ENCODE data around the gene ECD. TPM values are rescaled to one million over a fixed set of nuclear protein-coding genes. Genes with fewer than 3 reads are reported as not detected.

Gene ECD
- total and polyA plus RNA-seq, 5 donors from 2014 or later: 29.0 to 49.1 (median 30.7) TPM

DNA sequence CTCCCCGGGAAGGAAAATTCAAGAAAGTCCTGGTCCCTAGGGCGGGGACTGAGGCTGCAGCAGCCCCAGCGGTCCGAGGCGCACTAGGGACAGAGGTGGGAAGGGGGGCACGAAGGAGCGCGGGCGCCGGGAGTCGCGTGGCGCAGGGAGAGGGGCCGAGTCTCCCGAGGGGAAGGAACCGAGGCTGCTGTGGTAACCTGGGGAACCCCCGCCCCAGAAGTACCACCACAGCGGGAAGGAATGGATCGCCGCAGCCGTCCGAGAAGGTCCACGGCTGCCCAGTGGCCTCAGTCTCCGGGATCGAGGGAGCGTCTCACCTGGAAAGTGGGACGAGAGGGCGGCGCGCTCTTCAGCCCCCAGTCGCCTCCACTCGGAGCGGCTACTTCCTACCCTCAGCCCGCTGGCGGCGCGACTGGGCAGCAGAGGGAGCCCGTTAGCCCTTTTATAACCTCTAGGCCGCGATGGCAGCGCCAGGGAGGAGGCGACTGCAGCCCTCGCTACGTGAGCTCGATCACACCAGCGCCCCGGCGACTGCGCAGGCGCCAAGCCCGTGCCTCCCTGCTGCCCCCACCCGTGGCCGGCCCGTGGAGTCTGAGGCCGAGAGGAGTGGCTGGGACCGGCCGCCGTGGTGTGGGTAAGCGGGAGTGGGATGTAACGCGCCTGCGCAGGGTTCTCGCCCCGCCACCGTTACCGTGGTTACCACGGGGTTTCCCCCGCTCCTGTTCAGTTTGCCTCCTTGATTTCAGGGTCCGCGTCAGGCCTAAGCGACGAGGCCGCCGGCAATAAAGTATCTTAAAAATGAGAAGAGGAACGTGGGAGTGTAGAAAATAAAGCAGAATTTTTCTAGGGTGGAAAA is 71.1 kb downstream of the ECD start, which contains the start of gene P4HA1:
TSS of gene P4HA1 (minus strand) at position 418 of the 856 bp plus-strand sequence. CDS start 21,983 bp downstream, outside the sequence.
- H3K27me3 ChIP-seq (ENCODE audit: control insufficient read depth, insufficient read depth, low read length): no peaks in the 10 kb centered on the region
- peak; percentile 94 to 98 (median 98) for DNase-seq
- Mint-ChIP-seq H3K4me1 (peaks cover 24 to 44% (median 35%) of the 10 kb centered on the region in 4 donors), H3K27me3 (no peaks in the 10 kb centered on the region), H3K4me3 (peak within 1 kb of the TSS; percentile 90 to 99 (median 95)), H3K9me3 (no peaks in the 10 kb centered on the region), H3K27ac (peak within 1 kb of the TSS; percentile 89 to 97 (median 97)), H3K36me3 (peaks cover 3% of the 10 kb centered on the region)
- no peaks in the 10 kb centered on the region for H3K9me3 ChIP-seq (ENCODE audit: control insufficient read depth in 2 of 2, low read length in 2 of 2)
- H3K27ac ChIP-seq (ENCODE audit: insufficient read depth, low read length, poor library complexity, severe bottlenecking): peak within 1 kb of the TSS; percentile 95
- peaks cover 2% of the 10 kb centered on the region for H3K36me3 ChIP-seq (ENCODE audit: control insufficient read depth, insufficient read depth, low read length)
- H3K4me3 ChIP-seq (ENCODE audit: low read depth, low read length): peak within 1 kb of the TSS; percentile 84
- H3K4me1 ChIP-seq (ENCODE audit: control insufficient read depth, insufficient read depth, low read length, poor library complexity, severe bottlenecking): peaks cover 22% of the 10 kb centered on the region
- ATAC-seq (ENCODE audit: low read depth in 2 of 2): peak; percentile 89

DNA sequence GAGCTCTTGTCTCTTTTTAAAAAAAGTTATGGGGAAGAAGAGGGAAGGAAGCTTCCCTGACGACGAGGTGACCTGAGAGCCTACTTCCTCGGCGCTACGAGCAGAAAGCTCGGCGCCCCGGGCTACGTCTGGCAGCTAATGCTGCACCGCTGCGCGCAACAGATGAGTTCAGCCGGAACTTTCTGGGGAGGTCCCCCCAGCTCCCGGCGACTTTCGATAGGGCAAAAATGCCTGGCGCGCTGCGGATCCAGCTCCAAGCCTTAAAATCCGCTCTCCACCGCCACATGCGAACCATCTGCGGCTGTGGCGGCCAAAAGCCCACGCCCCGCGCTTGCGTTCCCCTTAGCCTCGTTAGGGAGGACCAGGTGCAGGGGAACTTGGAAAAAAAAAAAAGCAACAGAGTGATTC is 71.8 kb downstream of the ECD start:
- Mint-ChIP-seq H3K4me3 (peak overlapping the region; percentile 90 to 99 (median 95)), H3K9me3 (no peaks in the 10 kb centered on the region), H3K36me3 (peaks cover 6% of the 10 kb centered on the region), H3K4me1 (peaks cover 26 to 46% (median 37%) of the 10 kb centered on the region in 4 donors), H3K27me3 (no peaks in the 10 kb centered on the region), H3K27ac (peak overlapping the region; percentile 89 to 97 (median 97))
- peaks cover 2% of the 10 kb centered on the region for H3K36me3 ChIP-seq (ENCODE audit: control insufficient read depth, insufficient read depth, low read length)
- H3K4me3 ChIP-seq (ENCODE audit: low read depth, low read length): peak overlapping the region; percentile 84
- DNase-seq: peak; percentile 51 to 84 (median 66)
- peak; percentile 42 to 44 for ATAC-seq (ENCODE audit: low read depth in 2 of 2)
- no peaks in the 10 kb centered on the region for H3K9me3 ChIP-seq (ENCODE audit: control insufficient read depth in 2 of 2, low read length in 2 of 2)
- peak overlapping the region; percentile 95 for H3K27ac ChIP-seq (ENCODE audit: insufficient read depth, low read length, poor library complexity, severe bottlenecking)
- H3K4me1 ChIP-seq (ENCODE audit: control insufficient read depth, insufficient read depth, low read length, poor library complexity, severe bottlenecking): peaks cover 22% of the 10 kb centered on the region
- H3K27me3 ChIP-seq (ENCODE audit: control insufficient read depth, insufficient read depth, low read length): no peaks in the 10 kb centered on the region

DNA sequence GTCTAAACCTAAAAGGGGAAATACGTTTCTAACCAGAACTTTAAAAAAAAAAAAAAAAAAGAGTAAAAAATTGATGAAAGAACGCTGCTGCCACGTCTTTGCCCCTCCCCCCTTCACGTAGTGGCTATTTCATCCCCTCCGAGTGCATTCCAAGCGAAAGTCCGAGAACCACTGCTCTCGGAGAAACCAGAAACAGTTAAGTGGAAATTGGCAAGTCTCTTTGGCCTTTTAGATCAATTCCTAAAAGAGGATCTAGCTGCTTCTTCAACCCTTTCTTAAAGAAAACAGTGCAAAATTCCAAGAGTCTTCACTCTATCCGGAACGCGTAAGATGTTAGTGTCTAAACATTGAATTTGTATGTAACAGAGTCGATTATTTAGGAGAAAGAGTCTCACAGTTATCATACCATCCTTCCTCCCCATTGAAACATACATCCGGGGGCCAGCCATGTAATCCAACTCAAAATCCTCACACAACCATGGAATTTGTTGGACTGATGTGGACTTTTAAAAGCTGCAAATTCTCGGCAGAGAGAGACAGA is 72.3 kb downstream of the ECD start:
- peak overlapping the region; percentile 95 for H3K27ac ChIP-seq (ENCODE audit: insufficient read depth, low read length, poor library complexity, severe bottlenecking)
- H3K36me3 Mint-ChIP-seq: peaks cover 6% of the 10 kb centered on the region
- H3K36me3 ChIP-seq (ENCODE audit: control insufficient read depth, insufficient read depth, low read length): peaks cover 2% of the 10 kb centered on the region
- DNase-seq (peak; percentile 33 to 45 (median 44)), ATAC-seq (ENCODE audit: low read depth in 2 of 2) (no peak)
- no peaks in the 10 kb centered on the region for H3K9me3 Mint-ChIP-seq
- no peaks in the 10 kb centered on the region for H3K9me3 ChIP-seq (ENCODE audit: control insufficient read depth in 2 of 2, low read length in 2 of 2)
- peak overlapping the region; percentile 84 for H3K4me3 ChIP-seq (ENCODE audit: low read depth, low read length)
- peak overlapping the region; percentile 90 to 99 (median 95) for H3K4me3 Mint-ChIP-seq
- peaks cover 22% of the 10 kb centered on the region for H3K4me1 ChIP-seq (ENCODE audit: control insufficient read depth, insufficient read depth, low read length, poor library complexity, severe bottlenecking)
- H3K4me1 Mint-ChIP-seq: peaks cover 26 to 46% (median 37%) of the 10 kb centered on the region in 4 donors
- H3K27me3 Mint-ChIP-seq: no peaks in the 10 kb centered on the region
- H3K27me3 ChIP-seq (ENCODE audit: control insufficient read depth, insufficient read depth, low read length): no peaks in the 10 kb centered on the region
- peak overlapping the region; percentile 89 to 97 (median 97) for H3K27ac Mint-ChIP-seq

DNA sequence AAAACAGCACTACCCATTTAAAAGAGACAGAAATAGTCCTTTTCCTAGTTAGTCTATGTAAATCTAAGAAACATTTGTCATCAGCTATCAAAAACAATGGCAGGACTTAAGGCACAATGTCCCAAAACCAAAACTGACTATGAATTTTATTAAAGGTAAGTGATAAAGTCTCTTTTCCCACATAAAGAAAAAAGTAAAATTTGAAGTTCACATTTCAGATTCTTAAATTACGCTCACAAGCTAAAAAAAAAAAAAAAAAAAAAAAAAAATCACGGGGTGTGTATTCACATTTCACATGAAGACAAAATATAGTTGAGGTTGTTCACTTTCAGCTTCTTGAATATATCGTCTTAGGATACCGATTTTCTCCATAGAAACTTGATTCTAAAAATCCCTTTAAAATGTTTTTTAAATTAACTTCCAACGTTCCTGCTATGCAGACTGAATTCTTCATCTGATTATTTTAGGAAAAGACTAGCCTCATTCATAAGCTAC is 72.8 kb downstream of the ECD start:
- Mint-ChIP-seq H3K4me3 (peak overlapping the region; percentile 90 to 99 (median 95)), H3K27me3 (no peaks in the 10 kb centered on the region), H3K36me3 (peaks cover 6% of the 10 kb centered on the region), H3K9me3 (no peaks in the 10 kb centered on the region), H3K4me1 (peaks cover 26 to 46% (median 37%) of the 10 kb centered on the region in 4 donors), H3K27ac (peak overlapping the region in 2 of 3 donors; percentile 89 to 97)
- no peaks in the 10 kb centered on the region for H3K27me3 ChIP-seq (ENCODE audit: control insufficient read depth, insufficient read depth, low read length)
- peaks cover 2% of the 10 kb centered on the region for H3K36me3 ChIP-seq (ENCODE audit: control insufficient read depth, insufficient read depth, low read length)
- peak overlapping the region; percentile 84 for H3K4me3 ChIP-seq (ENCODE audit: low read depth, low read length)
- peaks cover 22% of the 10 kb centered on the region for H3K4me1 ChIP-seq (ENCODE audit: control insufficient read depth, insufficient read depth, low read length, poor library complexity, severe bottlenecking)
- H3K27ac ChIP-seq (ENCODE audit: insufficient read depth, low read length, poor library complexity, severe bottlenecking): peak overlapping the region; percentile 95
- peak in 1 of 3 donors; percentile 17 for DNase-seq
- no peaks in the 10 kb centered on the region for H3K9me3 ChIP-seq (ENCODE audit: control insufficient read depth in 2 of 2, low read length in 2 of 2)
- no peak for ATAC-seq (ENCODE audit: low read depth in 2 of 2)

DNA sequence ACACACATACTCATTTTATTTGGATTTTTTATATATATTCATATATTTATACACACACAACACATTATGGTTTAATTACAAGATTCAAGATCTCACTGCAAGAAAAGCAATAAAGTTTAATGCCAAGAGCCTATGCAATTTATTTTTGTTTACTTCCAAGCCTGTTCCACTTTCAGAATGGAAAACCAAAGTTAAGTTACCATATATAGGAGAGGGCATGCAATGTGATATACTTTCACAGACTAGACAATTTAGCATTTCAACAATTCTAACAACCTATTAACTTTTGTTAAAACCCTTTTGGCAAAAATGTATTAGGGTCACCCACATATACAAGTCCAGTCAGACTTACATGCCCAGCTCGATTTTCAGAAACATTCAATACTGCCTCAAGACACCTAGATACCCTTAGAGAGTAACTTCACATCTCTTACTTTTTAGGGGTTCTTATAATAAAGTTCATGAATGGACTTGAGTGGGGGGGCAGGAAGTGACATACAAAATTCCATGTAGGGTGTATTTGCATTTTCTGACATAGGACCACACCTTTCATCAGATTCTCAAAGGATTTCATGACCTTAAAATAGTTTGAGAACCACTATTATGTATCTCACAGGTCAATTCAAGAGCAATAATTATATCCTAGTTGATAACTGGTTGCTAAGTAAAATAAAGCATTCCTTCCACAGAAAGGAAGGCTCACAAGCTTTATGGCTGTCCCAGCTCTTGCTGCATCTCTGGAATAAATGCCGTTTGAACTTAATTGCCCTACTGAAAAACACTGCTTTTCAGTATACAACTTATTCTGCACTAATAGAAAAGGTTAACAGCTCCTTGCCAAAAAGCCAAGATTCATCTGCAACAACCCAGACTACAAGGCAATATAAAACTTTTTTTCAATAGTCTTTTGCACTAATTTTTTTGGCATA is 73.6 kb downstream of the ECD start:
- no peaks in the 10 kb centered on the region for H3K27me3 Mint-ChIP-seq
- peak overlapping the region; percentile 39 to 99 (median 95) for H3K4me3 Mint-ChIP-seq
- Histone ChIP-seq H3K27me3 (ENCODE audit: control insufficient read depth, insufficient read depth, low read length) (no peaks in the 10 kb centered on the region), H3K9me3 (ENCODE audit: control insufficient read depth in 2 of 2, low read length in 2 of 2) (no peaks in the 10 kb centered on the region), H3K27ac (ENCODE audit: insufficient read depth, low read length, poor library complexity, severe bottlenecking) (peak overlapping the region; percentile 95), H3K4me3 (ENCODE audit: low read depth, low read length) (peak overlapping the region; percentile 84), H3K4me1 (ENCODE audit: control insufficient read depth, insufficient read depth, low read length, poor library complexity, severe bottlenecking) (peaks cover 22% of the 10 kb centered on the region), H3K36me3 (ENCODE audit: control insufficient read depth, insufficient read depth, low read length) (peaks cover 5% of the 10 kb centered on the region)
- no peak for DNase-seq
- H3K27ac Mint-ChIP-seq: no peak overlapping the region
- ATAC-seq (ENCODE audit: low read depth in 2 of 2): no peak
- H3K9me3 Mint-ChIP-seq: no peaks in the 10 kb centered on the region
- H3K36me3 Mint-ChIP-seq: peaks cover 6% of the 10 kb centered on the region
- H3K4me1 Mint-ChIP-seq: peaks cover 26 to 46% (median 37%) of the 10 kb centered on the region in 4 donors

DNA sequence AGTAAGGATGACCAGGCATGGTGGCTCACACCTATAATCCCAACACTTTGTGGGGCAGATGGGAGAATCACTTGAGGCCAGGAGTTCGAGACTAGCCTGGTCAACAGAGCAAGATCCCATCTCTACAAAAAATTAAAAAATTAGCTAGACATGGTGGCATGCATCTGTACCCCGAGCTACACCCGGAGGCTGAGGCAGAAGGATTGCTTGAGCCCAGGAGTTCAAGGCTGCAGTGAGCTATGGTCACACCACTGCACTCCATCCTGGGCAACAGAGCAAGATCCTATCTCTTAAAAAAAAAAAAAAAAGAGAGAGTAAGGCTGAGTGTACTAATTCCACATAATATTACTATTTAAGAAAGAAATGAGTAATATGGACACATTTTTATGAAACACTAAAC is 75.0 kb downstream of the ECD start:
- H3K27ac Mint-ChIP-seq: no peak overlapping the region
- peak overlapping the region in 1 of 4 donors; percentile 77 for H3K4me3 Mint-ChIP-seq
- ATAC-seq (ENCODE audit: low read depth in 2 of 2) (no peak), DNase-seq (no peak)
- no peaks in the 10 kb centered on the region for H3K27me3 ChIP-seq (ENCODE audit: control insufficient read depth, insufficient read depth, low read length)
- H3K36me3 Mint-ChIP-seq: peaks cover 6% of the 10 kb centered on the region
- H3K9me3 ChIP-seq (ENCODE audit: control insufficient read depth in 2 of 2, low read length in 2 of 2): no peaks in the 10 kb centered on the region
- no peaks in the 10 kb centered on the region for H3K9me3 Mint-ChIP-seq
- peaks cover 29 to 57% (median 40%) of the 10 kb centered on the region in 4 donors for H3K4me1 Mint-ChIP-seq
- peaks cover 5% of the 10 kb centered on the region for H3K36me3 ChIP-seq (ENCODE audit: control insufficient read depth, insufficient read depth, low read length)
- H3K27ac ChIP-seq (ENCODE audit: insufficient read depth, low read length, poor library complexity, severe bottlenecking): no peak overlapping the region
- peaks cover 22% of the 10 kb centered on the region for H3K4me1 ChIP-seq (ENCODE audit: control insufficient read depth, insufficient read depth, low read length, poor library complexity, severe bottlenecking)
- H3K27me3 Mint-ChIP-seq: no peaks in the 10 kb centered on the region
- H3K4me3 ChIP-seq (ENCODE audit: low read depth, low read length): no peak overlapping the region

DNA sequence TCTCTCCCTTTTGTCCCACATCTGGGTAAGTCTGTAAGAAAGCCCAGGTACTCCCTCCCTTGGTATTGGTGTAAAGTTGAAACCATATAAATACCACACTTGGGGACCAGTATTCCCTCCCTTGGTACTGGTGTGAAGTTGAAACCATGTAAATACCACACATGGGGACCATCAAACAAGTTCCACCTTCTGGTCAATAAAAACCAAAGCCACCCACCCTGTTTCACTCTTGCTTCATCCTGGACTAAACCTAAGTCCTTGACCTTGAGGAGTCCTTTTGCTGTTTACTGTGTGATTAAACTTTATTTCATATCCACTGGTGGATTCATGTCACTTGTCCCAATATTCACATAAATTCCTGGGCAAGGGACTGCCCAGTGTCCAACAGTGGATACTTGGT is 79.5 kb downstream of the ECD start:
- H3K36me3 ChIP-seq (ENCODE audit: control insufficient read depth, insufficient read depth, low read length): peaks cover 5% of the 10 kb centered on the region
- no peak for DNase-seq
- no peak overlapping the region for H3K4me3 ChIP-seq (ENCODE audit: low read depth, low read length)
- H3K27me3 ChIP-seq (ENCODE audit: control insufficient read depth, insufficient read depth, low read length): no peaks in the 10 kb centered on the region
- no peak for ATAC-seq (ENCODE audit: low read depth in 2 of 2)
- peaks cover 6% of the 10 kb centered on the region for H3K36me3 Mint-ChIP-seq
- no peak overlapping the region for H3K27ac ChIP-seq (ENCODE audit: insufficient read depth, low read length, poor library complexity, severe bottlenecking)
- H3K27me3 Mint-ChIP-seq: no peaks in the 10 kb centered on the region
- H3K9me3 ChIP-seq (ENCODE audit: control insufficient read depth in 2 of 2, low read length in 2 of 2): no peaks in the 10 kb centered on the region
- H3K4me1 ChIP-seq (ENCODE audit: control insufficient read depth, insufficient read depth, low read length, poor library complexity, severe bottlenecking): no peaks in the 10 kb centered on the region
- no peak overlapping the region for H3K4me3 Mint-ChIP-seq
- no peaks in the 10 kb centered on the region for H3K9me3 Mint-ChIP-seq
- H3K4me1 Mint-ChIP-seq: peaks cover 3 to 28% (median 25%) of the 10 kb centered on the region in 4 donors
- H3K27ac Mint-ChIP-seq: no peak overlapping the region

Measured in CD4-positive, CD25-positive, alpha-beta regulatory T cell (primary cell).